ENCODE data around the gene TBL1X. TPM values are rescaled to one million over a fixed set of nuclear protein-coding genes. Genes with fewer than 3 reads are reported as not detected.

Gene TBL1X
- total and polyA plus RNA-seq, 12 donors = 5.0 to 256 (median 28.1) TPM

DNA sequence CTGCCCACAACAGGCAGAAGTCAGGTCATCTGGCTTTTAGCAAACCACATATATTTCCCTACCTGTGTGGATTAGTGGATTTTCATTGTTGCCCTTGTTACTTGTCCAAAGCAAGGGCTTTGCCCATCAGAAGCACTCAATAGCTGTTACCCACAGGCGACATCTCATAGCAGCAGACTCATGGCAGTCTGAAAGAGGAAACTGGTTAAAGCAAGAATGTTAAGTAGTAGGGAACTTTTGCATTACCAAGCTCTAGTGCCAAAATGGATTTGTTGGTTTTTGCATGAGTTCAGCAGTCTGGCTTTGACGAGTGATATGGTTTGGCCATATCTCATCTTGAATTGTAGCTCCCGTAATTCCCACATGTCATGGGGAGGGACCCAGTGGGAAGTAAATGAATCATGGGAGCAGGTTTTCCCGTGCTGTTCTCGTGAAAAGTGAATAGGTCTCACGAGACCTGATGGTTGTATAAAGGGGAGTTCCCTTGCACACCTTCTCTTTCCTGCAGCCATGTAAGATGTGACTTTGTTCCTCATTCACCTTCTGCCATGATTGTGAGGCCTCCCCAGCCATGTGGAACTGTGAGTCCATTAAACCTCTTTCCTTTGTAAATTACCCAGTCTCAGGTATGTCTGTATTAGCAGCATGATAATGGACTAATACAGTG lies 192.9 kb downstream of the TBL1X start:
- H3K27me3 ChIP-seq = no peaks in the 10 kb centered on the region
- no peak for DNase-seq
- WGBS, 4 donors = 89 to 99% (median 90%) methylated on average over 4 to 6 of the region's 6 CpGs
- TF ChIP-seq, protein P1, sequence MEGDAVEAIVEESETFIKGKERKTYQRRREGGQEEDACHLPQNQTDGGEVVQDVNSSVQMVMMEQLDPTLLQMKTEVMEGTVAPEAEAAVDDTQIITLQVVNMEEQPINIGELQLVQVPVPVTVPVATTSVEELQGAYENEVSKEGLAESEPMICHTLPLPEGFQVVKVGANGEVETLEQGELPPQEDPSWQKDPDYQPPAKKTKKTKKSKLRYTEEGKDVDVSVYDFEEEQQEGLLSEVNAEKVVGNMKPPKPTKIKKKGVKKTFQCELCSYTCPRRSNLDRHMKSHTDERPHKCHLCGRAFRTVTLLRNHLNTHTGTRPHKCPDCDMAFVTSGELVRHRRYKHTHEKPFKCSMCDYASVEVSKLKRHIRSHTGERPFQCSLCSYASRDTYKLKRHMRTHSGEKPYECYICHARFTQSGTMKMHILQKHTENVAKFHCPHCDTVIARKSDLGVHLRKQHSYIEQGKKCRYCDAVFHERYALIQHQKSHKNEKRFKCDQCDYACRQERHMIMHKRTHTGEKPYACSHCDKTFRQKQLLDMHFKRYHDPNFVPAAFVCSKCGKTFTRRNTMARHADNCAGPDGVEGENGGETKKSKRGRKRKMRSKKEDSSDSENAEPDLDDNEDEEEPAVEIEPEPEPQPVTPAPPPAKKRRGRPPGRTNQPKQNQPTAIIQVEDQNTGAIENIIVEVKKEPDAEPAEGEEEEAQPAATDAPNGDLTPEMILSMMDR (IDR thresholded peaks at IDR 0.05) = no peak
- TF ChIP-seq POLR2A (IDR thresholded peaks at IDR 0.05) = no peak
- no peak overlapping the region for H3K4me3 ChIP-seq
- no peaks in the 10 kb centered on the region for H3K4me1 ChIP-seq (replicated peaks in 1 of 2)
- no peaks in the 10 kb centered on the region for H3K9me3 ChIP-seq (replicated peaks in 1 of 3)
- intact Hi-C loops (cut with DNase I) = no loop called here
- no peaks in the 10 kb centered on the region for H3K36me3 ChIP-seq (replicated peaks in 1 of 2)
- H3K27ac ChIP-seq = no peak overlapping the region

DNA sequence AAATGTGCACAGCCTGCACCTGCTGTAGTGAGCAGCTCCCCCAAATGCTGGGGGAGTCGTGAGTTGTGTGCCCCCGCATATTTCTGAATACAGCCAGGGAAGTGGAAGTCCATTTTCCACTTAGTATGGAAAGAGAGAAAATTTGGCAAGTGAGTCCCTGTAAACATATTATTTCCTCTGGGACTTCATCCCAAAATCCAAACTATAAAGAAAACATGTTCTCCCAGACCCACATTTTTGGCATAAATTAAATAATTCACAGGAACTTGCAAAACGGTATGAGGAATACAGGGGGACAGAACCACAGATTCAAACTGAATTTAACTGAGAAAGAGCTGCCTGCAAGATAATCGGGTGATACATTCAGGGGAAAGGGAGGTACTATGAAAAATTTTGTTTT lies 193.6 kb downstream of the TBL1X start:
- 62 to 86% (median 75%) methylated on average over 4 of the region's 4 CpGs for WGBS, 4 donors
- intact Hi-C loops (cut with DNase I) = no loop called here
- Histone ChIP-seq H3K36me3 (replicated peaks in 1 of 2) (no peaks in the 10 kb centered on the region), H3K9me3 (replicated peaks in 1 of 3) (no peaks in the 10 kb centered on the region), H3K27ac (no peak overlapping the region), H3K27me3 (no peaks in the 10 kb centered on the region), H3K4me3 (no peak overlapping the region), H3K4me1 (replicated peaks in 1 of 2) (no peaks in the 10 kb centered on the region)
- no peak for DNase-seq
- TF ChIP-seq, protein P1 (IDR thresholded peaks at IDR 0.05) = no peak
- TF ChIP-seq POLR2A (IDR thresholded peaks at IDR 0.05) = no peak

DNA sequence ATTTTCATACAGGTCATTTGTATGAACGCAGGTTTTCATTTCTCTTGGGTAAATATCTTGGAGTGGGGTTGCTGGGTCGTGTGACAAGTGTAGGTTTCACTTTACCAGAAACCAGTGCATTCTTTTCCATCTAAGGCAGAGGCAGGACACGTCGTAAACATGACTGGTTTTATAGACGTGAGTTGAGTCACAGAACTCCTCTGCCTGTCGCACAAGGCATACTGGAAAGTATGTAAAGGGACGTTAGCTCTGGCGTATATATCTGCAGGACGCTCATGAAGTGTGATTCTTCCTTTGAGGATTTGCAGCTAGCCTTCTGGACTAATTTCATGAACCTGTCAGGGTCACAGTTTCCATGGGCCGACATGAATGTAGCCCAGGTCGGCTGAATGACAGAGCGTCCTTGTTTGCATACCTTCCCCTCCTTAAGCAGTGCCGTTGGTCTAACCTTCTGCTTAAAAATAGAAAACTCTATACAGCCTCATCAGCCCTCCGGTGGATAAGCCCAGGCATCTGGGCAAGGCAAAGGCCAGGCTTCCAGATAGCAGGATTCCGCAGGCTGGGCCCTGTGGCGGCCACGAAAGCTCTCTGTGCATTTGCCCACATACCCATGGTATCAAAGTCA lies 194.8 kb downstream of the TBL1X start:
- H3K27me3 ChIP-seq = no peaks in the 10 kb centered on the region
- H3K27ac ChIP-seq = no peak overlapping the region
- H3K9me3 ChIP-seq (replicated peaks in 1 of 3) = no peaks in the 10 kb centered on the region
- H3K4me1 ChIP-seq (replicated peaks in 1 of 2) = no peaks in the 10 kb centered on the region
- no peak for DNase-seq
- TF ChIP-seq, protein P1 (IDR thresholded peaks at IDR 0.05) = no peak
- no peak for TF ChIP-seq POLR2A (IDR thresholded peaks at IDR 0.05)
- WGBS, 4 donors = 81 to 95% (median 90%) methylated on average over 8 to 17 of the region's 17 CpGs
- no peak overlapping the region for H3K4me3 ChIP-seq
- intact Hi-C loops (cut with DNase I) = no loop called here
- H3K36me3 ChIP-seq (replicated peaks in 1 of 2) = no peaks in the 10 kb centered on the region

DNA sequence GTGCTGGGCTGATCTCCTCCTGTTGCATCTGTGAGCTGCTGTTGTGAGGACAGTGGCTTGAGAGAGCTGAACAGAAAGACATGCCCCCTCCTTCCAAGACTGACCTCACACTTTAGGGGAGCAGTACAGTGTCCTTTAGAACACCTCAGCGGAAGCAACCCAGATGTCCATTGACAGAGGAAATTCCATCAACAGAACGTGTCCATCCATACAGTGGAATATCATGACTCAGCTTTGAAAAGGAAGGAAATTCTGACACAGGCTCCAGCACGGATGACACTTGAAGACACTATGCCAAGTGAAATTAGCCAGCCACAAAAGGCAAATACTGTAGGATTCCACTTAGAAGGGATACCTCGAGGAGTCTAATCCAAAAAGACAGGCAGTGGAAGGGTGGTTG lies 197.3 kb downstream of the TBL1X start:
- no peak for TF ChIP-seq POLR2A (IDR thresholded peaks at IDR 0.05)
- TF ChIP-seq, protein P1 (IDR thresholded peaks at IDR 0.05) = no peak
- WGBS, 4 donors = 60 to 90% (median 66%) methylated on average over 2 to 4 of the region's 4 CpGs
- intact Hi-C loops (cut with DNase I) = no loop called here

More for the DNA sequence above, 197.3 kb downstream of the TBL1X start:
- Histone ChIP-seq H3K27me3 (no peaks in the 10 kb centered on the region), H3K36me3 (replicated peaks in 1 of 2) (no peaks in the 10 kb centered on the region), H3K4me1 (replicated peaks in 1 of 2) (no peaks in the 10 kb centered on the region), H3K9me3 (replicated peaks in 1 of 3) (no peaks in the 10 kb centered on the region), H3K27ac (no peak overlapping the region), H3K4me3 (no peak overlapping the region)
- no peak for DNase-seq

Measured in adrenal gland (tissue), 12 donors.